ENCODE data around the gene RAX. TPM values are rescaled to one million over a fixed set of nuclear protein-coding genes. Genes with fewer than 3 reads are reported as not detected.

Gene RAX
- total and polyA plus RNA-seq, 2 of the 8 experiments (the other 6 are each of a cell fraction or from before 2014, with no cell fraction given): 0.12 to 0.52 TPM

GRCh38 chr18:59275406-59275949 lies 2.2 kb upstream of the RAX start:
- H2BK20ac ChIP-seq (ENCODE audit: low read length): no peak overlapping the region
- H3K23me2 ChIP-seq (ENCODE audit: low read depth, low read length): peaks cover 14% of the 10 kb centered on the region; the same call in 1 of the 2 replicates
- H3K18ac ChIP-seq (ENCODE audit: extremely low read depth, low read length): no peak overlapping the region; the same call in 1 of the 2 replicates
- no peak overlapping the region for H3K14ac ChIP-seq (ENCODE audit: insufficient read length)
- DNase-seq (ENCODE audit: low read depth in 1 of 2, low spot score in 2 of 2) (peak in 1 of 2 experiments; percentile 46), FAIRE-seq (no peak)
- no peak overlapping the region for H2AK5ac ChIP-seq (ENCODE audit: low read depth, low read length)
- no peaks in the 10 kb centered on the region for H3K79me1 ChIP-seq (ENCODE audit: low read depth, low read length)
- H4K8ac ChIP-seq (ENCODE audit: extremely low read depth, insufficient read depth, low read length): no peak overlapping the region
- 8% methylated on average over 6 of the region's 6 CpGs; no CpG with 5 or more reads in 1 of the 2 experiments for WGBS, 2 experiments (ENCODE audit: extremely low coverage in 1 of 2, insufficient coverage in 1 of 2, insufficient read length in 1 of 2, insufficient replicate concordance in 2 of 2, low coverage in 1 of 2, low lambda C conversion rate in 2 of 2, missing lambda C conversion rate in 1 of 2)
- no peak overlapping the region for H4K5ac ChIP-seq (ENCODE audit: insufficient read length, low read depth, low read length)
- ChIA-PET CTCF (ENCODE audit: partially characterized antibody) (interaction anchor here (0.7 to 15.5 kb wide), 11 partner anchors 8 to 127 kb away, joined by 3 to 129 read pairs (median 7); partner anchors contain the start of gene GRP), POLR2A (ENCODE audit: partially characterized antibody) (interaction anchor here (0.9 to 1.6 kb wide), 4 partner anchors 10 to 84 kb away, joined by 3 to 11 read pairs (median 6); partner anchors contain the start of gene LMAN1)
- no peak overlapping the region for H2BK5ac ChIP-seq (ENCODE audit: low read depth, low read length)
- no peak overlapping the region for H4K91ac ChIP-seq (replicated peaks; ENCODE audit: insufficient read length, low read length)
- no peak overlapping the region for H2BK120ac ChIP-seq (replicated peaks; ENCODE audit: low read depth, low read length)
- TF ChIP-seq KDM4A (IDR thresholded peaks at IDR 0.05; ENCODE audit: low read depth, low read length, severe bottlenecking) (no peak), HDAC2 (IDR thresholded peaks at IDR 0.05; ENCODE audit: borderline replicate concordance in 1 of 2, low read depth in 2 of 2, low read length in 2 of 2) (0 out of 4 replicates have a peak, but pooled peaks of 1 of the 2 experiments have one; percentile 27)
- H4K20me1 ChIP-seq (replicated peaks in 1 of 2; ENCODE audit: control insufficient read depth in 1 of 2, insufficient read depth in 2 of 2, low read length in 2 of 2): peaks cover 12% of the 10 kb centered on the region in 2 experiments
- H2AFZ ChIP-seq (ENCODE audit: low read length): no peak overlapping the region
- no peak overlapping the region for H3K9ac ChIP-seq (replicated peaks in 1 of 4; ENCODE audit: extremely low read depth in 1 of 4, low read depth in 3 of 4, low read length in 3 of 4)
- no peaks in the 10 kb centered on the region; a peak in 2 of 8 replicates for H3K36me3 ChIP-seq (ENCODE audit: control insufficient read depth in 2 of 4, insufficient read depth in 4 of 4, low read length in 3 of 4)
- H3K23ac ChIP-seq (ENCODE audit: insufficient read length): no peak overlapping the region
- H3K4me3 ChIP-seq (ENCODE audit: extremely low read depth in 1 of 4, insufficient read depth in 2 of 4, low read depth in 3 of 4, low read length in 4 of 4): peak overlapping the region in 3 of 4 experiments; percentile 11 to 48 (median 11); a peak in 5 of 8 replicates
- peak overlapping the region; percentile 60 to 70 for H3K4me2 ChIP-seq (ENCODE audit: insufficient read depth in 1 of 2, low read depth in 2 of 2, low read length in 2 of 2)
- no peak overlapping the region for H2BK12ac ChIP-seq (ENCODE audit: low read depth, low read length)
- no peak overlapping the region for H3K56ac ChIP-seq (replicated peaks; ENCODE audit: insufficient read length, low read depth, low read length)
- H2BK15ac ChIP-seq (ENCODE audit: low read length): no peak overlapping the region
- peaks cover 50 to 82% (median 68%) of the 10 kb centered on the region in 4 experiments for H3K27me3 ChIP-seq (replicated peaks in 1 of 4; ENCODE audit: control insufficient read depth in 3 of 4, extremely low read depth in 1 of 4, insufficient read depth in 3 of 4, low read length in 3 of 4)
- no peaks in the 10 kb centered on the region for H3K79me2 ChIP-seq (ENCODE audit: control insufficient read depth in 1 of 2, insufficient read depth in 2 of 2, low read length in 2 of 2)
- H3K4ac ChIP-seq (replicated peaks; ENCODE audit: insufficient read length, low read depth, low read length): no peak overlapping the region
- peaks cover 6 to 19% (median 14%) of the 10 kb centered on the region in 4 experiments; a peak in 6 of 7 replicates for H3K4me1 ChIP-seq (replicated peaks in 1 of 4; ENCODE audit: control insufficient read depth in 3 of 4, insufficient read depth in 4 of 4, low read length in 3 of 4)
- H3K27ac ChIP-seq (ENCODE audit: low read depth, low read length): no peak overlapping the region
- H3K9me3 ChIP-seq (ENCODE audit: insufficient read depth in 2 of 2, low read depth in 1 of 2, low read length in 1 of 2): no peaks in the 10 kb centered on the region
